ENCODE results near the gene FNBP1.

- no peak for TF ChIP-seq CTCF (IDR thresholded peaks at IDR 0.05; ENCODE audit: low read depth, low read length)
- peak; percentile 93 for TF ChIP-seq POLR2A (IDR thresholded peaks at IDR 0.05; ENCODE audit: extremely low read depth, insufficient read length)
- TF ChIP-seq, protein P1, sequence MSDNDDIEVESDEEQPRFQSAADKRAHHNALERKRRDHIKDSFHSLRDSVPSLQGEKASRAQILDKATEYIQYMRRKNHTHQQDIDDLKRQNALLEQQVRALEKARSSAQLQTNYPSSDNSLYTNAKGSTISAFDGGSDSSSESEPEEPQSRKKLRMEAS (IDR thresholded peaks at IDR 0.05; ENCODE audit: low read depth, low read length): peak; percentile 50
- TF ChIP-seq MYC (IDR thresholded peaks at IDR 0.05; ENCODE audit: low read depth, low read length): 0 out of 2 replicates have a peak, but pooled peaks have one; percentile 31
These were observed 158.6 kb downstream of the FNBP1 start for GRCh38 chr9:129884220-129885017.
